IMR-90 (cell line): ENCODE data around the gene BTNL3. TPM values are rescaled to one million over a fixed set of nuclear protein-coding genes. Genes with fewer than 3 reads are reported as not detected.

Source experiments
- ATAC-seq: fragments of 200-7000 bp; cut with Tn5 transposase; 2 replicates; pipeline ENCODE4 v1.9.1; 2020; ENCODE audit warnings: low read depth, mild to moderate bottlenecking, moderate library complexity
- BruUV-seq: library from RNA; stranded (reverse); fragments of 400-500 nt; replicated peaks from 2 replicates; lab custom pipeline; 2021; lab: Mats Ljungman, UMichigan
- CTCF ChIA-PET: fragments of 300-600 bp; formaldehyde crosslinking; extraction: SDS; loops from one replicate; lab custom pipeline; 2021; ENCODE audit warnings: antibody characterized with exemption; lab: Yijun Ruan, JAX
- POLR2A ChIA-PET: fragments of 300-600 bp; sonication (Branson Sonifier 250); formaldehyde crosslinking; loops from one replicate; lab custom pipeline; 2022; ENCODE audit warnings: antibody characterized with exemption; ENCODE audit not compliant: unreplicated experiment; lab: Charles Lee
- DNase-seq: peaks from one replicate; pipeline ENCODE4 v3.0.0; 2013
- H2AFZ ChIP-seq: replicated peaks from 2 replicates; pipeline ENCODE3; 2013; ENCODE audit warnings: low read length, mild to moderate bottlenecking; ENCODE audit not compliant: poor library complexity
- H2AK5ac ChIP-seq: 2 replicates; pipeline ENCODE4 v1.6.1; 2013; ENCODE audit warnings: low read depth, low read length, inconsistent platforms
- H2AK9ac ChIP-seq: replicated peaks from 2 replicates; pipeline ENCODE3; 2013; ENCODE audit warnings: mild to moderate bottlenecking, low read depth, low read length, moderate library complexity; ENCODE audit not compliant: poor library complexity
- H2BK120ac ChIP-seq: 2 replicates; pipeline ENCODE4 v1.6.1; 2013; ENCODE audit warnings: low read depth, low read length, inconsistent platforms
- H2BK15ac ChIP-seq: 3 replicates; pipeline ENCODE4 v1.6.1; 2013; ENCODE audit warnings: low read depth, low read length, inconsistent platforms
- H2BK20ac ChIP-seq: 2 replicates; pipeline ENCODE4 v1.6.1; 2013; ENCODE audit warnings: low read depth, mild to moderate bottlenecking, inconsistent platforms, low read length, moderate library complexity
- H2BK5ac ChIP-seq: 2 replicates; pipeline ENCODE4 v1.6.1; 2013; ENCODE audit warnings: mild to moderate bottlenecking, low read depth, low read length, inconsistent platforms; ENCODE audit not compliant: poor library complexity, severe bottlenecking
- H3K14ac ChIP-seq: replicated peaks from 2 replicates; pipeline ENCODE4 v1.6.1; 2013; ENCODE audit warnings: low read depth, low read length, inconsistent platforms
- H3K18ac ChIP-seq: 2 replicates; pipeline ENCODE4 v1.6.1; 2013; ENCODE audit warnings: low read depth, low read length, control low read depth
- H3K23ac ChIP-seq: 2 replicates; pipeline ENCODE4 v1.6.1; 2013; ENCODE audit warnings: low read depth, low read length, inconsistent platforms
- H3K27ac ChIP-seq: 2 replicates; pipeline ENCODE4 v1.5.1; 2013; ENCODE audit warnings: mild to moderate bottlenecking, control low read depth, low read length; ENCODE audit not compliant: insufficient read depth
- H3K27me3 ChIP-seq: 2 replicates; pipeline ENCODE4 v1.6.1; 2013; ENCODE audit warnings: low read length; ENCODE audit not compliant: control insufficient read depth, insufficient read depth
- H3K36me3 ChIP-seq: 2 replicates; pipeline ENCODE4 v1.6.1; 2013; ENCODE audit warnings: low read length, mixed read lengths; ENCODE audit not compliant: control insufficient read depth, insufficient read depth
- H3K4ac ChIP-seq: 2 replicates; pipeline ENCODE4 v1.6.1; 2013; ENCODE audit warnings: low read depth, low read length, inconsistent platforms
- H3K4me1 ChIP-seq: 2 replicates; pipeline ENCODE4 v1.6.1; 2013; ENCODE audit warnings: low read length, mixed read lengths; ENCODE audit not compliant: control insufficient read depth, insufficient read depth
- H3K4me2 ChIP-seq: 2 replicates; pipeline ENCODE4 v1.6.1; 2013; ENCODE audit warnings: low read depth, mild to moderate bottlenecking, control low read depth, low read length, moderate library complexity
- H3K4me3 ChIP-seq: 2 replicates; pipeline ENCODE4 v1.5.1; 2013; ENCODE audit warnings: low read depth, mild to moderate bottlenecking, control low read depth, low read length, moderate library complexity; ENCODE audit not compliant: insufficient read depth
- H3K56ac ChIP-seq: 2 replicates; pipeline ENCODE4 v1.6.1; 2013; ENCODE audit warnings: low read length, inconsistent platforms; ENCODE audit not compliant: insufficient read depth; ENCODE audit errors: extremely low read depth
- H3K79me1 ChIP-seq, 2 experiments: 2 replicates each; pipeline ENCODE4 v1.6.1; 2013; ENCODE audit warnings: low read length in 2 of 2, inconsistent platforms in 1 of 2, low read depth in 1 of 2
- H3K9ac ChIP-seq: 2 replicates; pipeline ENCODE4 v1.6.1; 2013; ENCODE audit warnings: low read depth, low read length, control low read depth
- H3K9me1 ChIP-seq: 2 replicates; pipeline ENCODE4 v1.6.1; 2013; ENCODE audit warnings: low read length, inconsistent platforms; ENCODE audit not compliant: insufficient read depth
- H3K9me3 ChIP-seq: 2 replicates; pipeline ENCODE4 v1.6.1; 2013; ENCODE audit warnings: low read length; ENCODE audit not compliant: control insufficient read depth, insufficient read depth
- H4K20me1 ChIP-seq: 2 replicates; pipeline ENCODE4 v1.6.1; 2013; ENCODE audit warnings: low read length, inconsistent platforms; ENCODE audit not compliant: insufficient read depth
- H4K5ac ChIP-seq: 2 replicates; pipeline ENCODE4 v1.6.1; 2013; ENCODE audit warnings: mild to moderate bottlenecking, low read depth, low read length, control low read depth
- H4K8ac ChIP-seq, 2 experiments: 2 replicates each; pipeline ENCODE4 v1.6.1; 2013; ENCODE audit warnings: low read depth in 2 of 2, low read length in 2 of 2, control low read depth in 1 of 2, inconsistent platforms in 1 of 2
- H4K91ac ChIP-seq: 2 replicates; pipeline ENCODE4 v1.6.1; 2013; ENCODE audit warnings: low read depth, low read length, inconsistent platforms; ENCODE audit not compliant: insufficient read depth
- BHLHE40 ChIP-seq: fragments of 150-350 bp; IDR thresholded peaks from 2 replicates; pipeline ENCODE4 v1.6.1; 2016; ENCODE audit warnings: mild to moderate bottlenecking, low read depth, low read length
- ELK1 ChIP-seq: fragments of 150-350 bp; IDR thresholded peaks from 2 replicates; pipeline ENCODE4 v1.6.1; 2016; ENCODE audit warnings: low read depth, mild to moderate bottlenecking, low read length, moderate library complexity, borderline replicate concordance
- FOS ChIP-seq: fragments of 150-350 bp; IDR thresholded peaks from 2 replicates; pipeline ENCODE4 v1.6.1; 2016; ENCODE audit warnings: low read depth, low read length
- MAFK ChIP-seq: IDR thresholded peaks from 2 replicates; pipeline ENCODE4 v1.6.1; 2012; ENCODE audit warnings: low read depth, low read length, improper control_type of control experiment
- MXI1 ChIP-seq: IDR thresholded peaks from 2 replicates; pipeline ENCODE4 v1.6.1; 2012; ENCODE audit warnings: low read depth, mild to moderate bottlenecking, low read length, moderate library complexity, borderline replicate concordance
- POLR2A ChIP-seq: IDR thresholded peaks from 2 replicates; pipeline ENCODE4 v1.6.1; 2012; ENCODE audit warnings: mild to moderate bottlenecking, low read depth, low read length
- RCOR1 ChIP-seq: IDR thresholded peaks from 2 replicates; pipeline ENCODE4 v1.6.1; 2012; ENCODE audit warnings: mild to moderate bottlenecking, low read length, improper control_type of control experiment; ENCODE audit not compliant: insufficient replicate concordance
- RFX5 ChIP-seq: IDR thresholded peaks from 2 replicates; pipeline ENCODE4 v1.8.0; 2012; ENCODE audit warnings: low read depth, mild to moderate bottlenecking, low read length, moderate library complexity
- WGBS, 2 experiments: methylation state at CpG; one replicate each; pipeline versions ENCODE4 v1.1.5 to v1.1.7; 2013; ENCODE audit warnings: missing lambda C conversion rate in 2 of 2; ENCODE audit not compliant: insufficient read length in 1 of 2; ENCODE audit errors: extremely low coverage in 2 of 2; 5-methylcytosine and 5-hydroxymethylcytosine counted together
- dilution Hi-C: fragments of 300-500 bp; cut with HindIII; formaldehyde crosslinking; loops from one replicate; pipeline ENCODE4 v1.14.3; 2018; ENCODE audit warnings: low sequenced_read_pairs; ENCODE audit not compliant: unreplicated experiment
- in situ Hi-C: fragments of 300-500 bp; cut with MboI; formaldehyde crosslinking; loops from 3 replicates; pipeline ENCODE4 v1.14.3; 2019; ENCODE audit warnings: low sequenced_read_pairs, inconsistent platforms, mixed read lengths
- intact Hi-C: fragments of 100-400 bp; cut with micrococcal nuclease; formaldehyde crosslinking; loops from 2 replicates; pipeline ENCODE4 v1.10.0; 2022
- polyA plus RNA-seq, 3 experiments: library from polyadenylated mRNA; depleted of rRNA; stranded (reverse); fragments of >200 nt; gene quantifications; 2 replicates each; pipeline ENCODE4 v1.2.3, GENCODE V29; 2012; ENCODE audit warnings: low replicate concordance in 1 of 3
- total RNA-seq: library from RNA; depleted of rRNA; stranded (reverse); fragments of >200 nt; gene quantifications from 2 replicates; pipeline ENCODE4 v1.2.3, GENCODE V29; 2012
- TF ChIP-seq, protein P1 (sequence below): fragments of 150-350 bp; IDR thresholded peaks from 2 replicates; pipeline ENCODE4 v1.6.1; 2017; ENCODE audit warnings: mild to moderate bottlenecking, antibody characterized with exemption, low read length, low read depth

BTNL3 gene
- total and polyA plus RNA-seq, 2 of the 4 experiments (the other 2 are of a cell fraction) = not detected

- in situ Hi-C loops = no loop called here
- ATAC-seq = no peak
- TF ChIP-seq ELK1 (no peak), RCOR1 (no peak), MXI1 (no peak), BHLHE40 (no peak), FOS (no peak), RFX5 (no peak), POLR2A (no peak), MAFK (no peak)
- TF ChIP-seq, protein P1, sequence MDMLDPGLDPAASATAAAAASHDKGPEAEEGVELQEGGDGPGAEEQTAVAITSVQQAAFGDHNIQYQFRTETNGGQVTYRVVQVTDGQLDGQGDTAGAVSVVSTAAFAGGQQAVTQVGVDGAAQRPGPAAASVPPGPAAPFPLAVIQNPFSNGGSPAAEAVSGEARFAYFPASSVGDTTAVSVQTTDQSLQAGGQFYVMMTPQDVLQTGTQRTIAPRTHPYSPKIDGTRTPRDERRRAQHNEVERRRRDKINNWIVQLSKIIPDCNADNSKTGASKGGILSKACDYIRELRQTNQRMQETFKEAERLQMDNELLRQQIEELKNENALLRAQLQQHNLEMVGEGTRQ = no peak
- no peak overlapping the region for H3K4me3 ChIP-seq
- no peaks in the 10 kb centered on the region for H3K9me1 ChIP-seq
- POLR2A ChIA-PET = no interaction called here
- no peak overlapping the region for H3K4me2 ChIP-seq
- no TSS peak for BruUV-seq
- CTCF ChIA-PET = no interaction called here
- no peaks in the 10 kb centered on the region for H4K20me1 ChIP-seq
- H3K9ac ChIP-seq = no peak overlapping the region
- H2AK5ac ChIP-seq = no peak overlapping the region
- H4K5ac ChIP-seq = no peak overlapping the region
- no peak overlapping the region for H3K56ac ChIP-seq
- no peak overlapping the region for H2BK20ac ChIP-seq
- H3K4ac ChIP-seq = no peak overlapping the region
- no peak overlapping the region for H2AK9ac ChIP-seq
- no peak overlapping the region for H4K8ac ChIP-seq
- H4K91ac ChIP-seq = no peak overlapping the region
- H3K27me3 ChIP-seq = no peaks in the 10 kb centered on the region
- H3K18ac ChIP-seq = no peak overlapping the region
- H3K79me1 ChIP-seq = no peaks in the 10 kb centered on the region
- no peak overlapping the region for H3K27ac ChIP-seq
- 25% methylated on average over 1 of the region's 1 CpG; no CpG with 5 or more reads in 1 of the 2 experiments for WGBS, 2 experiments
- H2BK5ac ChIP-seq = no peak overlapping the region
- H2AFZ ChIP-seq = no peak overlapping the region
- no peaks in the 10 kb centered on the region for H3K4me1 ChIP-seq
- intact Hi-C loops = no loop called here
- dilution Hi-C loops = no loop called here
- no peak for DNase-seq
- no peak overlapping the region for H3K14ac ChIP-seq
- H3K36me3 ChIP-seq = no peaks in the 10 kb centered on the region
- H2BK15ac ChIP-seq = no peak overlapping the region
- peaks cover 20% of the 10 kb centered on the region for H3K9me3 ChIP-seq
- no peak overlapping the region for H3K23ac ChIP-seq
- H2BK120ac ChIP-seq = no peak overlapping the region
These were observed 35.8 kb downstream of the BTNL3 start for GRCh38 chr5:181024245-181025064.
